22Rv1 (cell line): ENCODE data around the gene CDK5R1.

Source experiments
- H3K27ac ChIP-seq: fragments of 450-650 bp; 2 replicates; pipeline ENCODE4 v1.5.1; 2017
- CTCF ChIP-seq: fragments of 450-650 bp; IDR thresholded peaks from 2 replicates; pipeline ENCODE4 v1.5.1; 2017; ENCODE audit warnings: mild to moderate bottlenecking
- ZFX ChIP-seq: fragments of 450-650 bp; IDR thresholded peaks from 2 replicates; pipeline ENCODE4 v1.6.1; 2017; ENCODE audit warnings: antibody characterized with exemption, borderline replicate concordance

CDK5R1 gene

GRCh38 chr17:32471652-32472051 is 15.1 kb upstream of the CDK5R1 start:
- TF ChIP-seq CTCF (no peak), ZFX (no peak)
- H3K27ac ChIP-seq = no peak overlapping the region

- H3K27ac ChIP-seq = no peak overlapping the region
- TF ChIP-seq ZFX (no peak), CTCF (no peak)
Measured at GRCh38 chr17:32475258-32475657, 11.5 kb upstream of the CDK5R1 start.

- TF ChIP-seq CTCF (no peak), ZFX (no peak)
- no peak overlapping the region for H3K27ac ChIP-seq
Measured at GRCh38 chr17:32477220-32477619, 9.6 kb upstream of the CDK5R1 start.

- H3K27ac ChIP-seq = no peak overlapping the region
- TF ChIP-seq ZFX = no peak
- no peak for TF ChIP-seq CTCF
Measured at GRCh38 chr17:32479074-32479617, 7.6 kb upstream of the CDK5R1 start.

GRCh38 chr17:32481193-32481592 is 5.6 kb upstream of the CDK5R1 start:
- TF ChIP-seq ZFX (no peak), CTCF (no peak)
- H3K27ac ChIP-seq = no peak overlapping the region

GRCh38 chr17:32482568-32483320 is 4.0 kb upstream of the CDK5R1 start:
- peak overlapping the region; percentile 46; the same call in 1 of the 2 replicates for H3K27ac ChIP-seq
- TF ChIP-seq ZFX = no peak
- TF ChIP-seq CTCF = no peak

- H3K27ac ChIP-seq = peak overlapping the region; percentile 46; the same call in 1 of the 2 replicates
- TF ChIP-seq CTCF (peak; percentile 54), ZFX (no peak)
Measured at GRCh38 chr17:32483451-32484019, 3.3 kb upstream of the CDK5R1 start.
